ENCODE data around the gene TYROBP. TPM values are rescaled to one million over a fixed set of nuclear protein-coding genes. Genes with fewer than 3 reads are reported as not detected.

TYROBP gene
- total and polyA plus RNA-seq, 2 of the 4 experiments (the other 2 are of a cell fraction) = not detected

DNA sequence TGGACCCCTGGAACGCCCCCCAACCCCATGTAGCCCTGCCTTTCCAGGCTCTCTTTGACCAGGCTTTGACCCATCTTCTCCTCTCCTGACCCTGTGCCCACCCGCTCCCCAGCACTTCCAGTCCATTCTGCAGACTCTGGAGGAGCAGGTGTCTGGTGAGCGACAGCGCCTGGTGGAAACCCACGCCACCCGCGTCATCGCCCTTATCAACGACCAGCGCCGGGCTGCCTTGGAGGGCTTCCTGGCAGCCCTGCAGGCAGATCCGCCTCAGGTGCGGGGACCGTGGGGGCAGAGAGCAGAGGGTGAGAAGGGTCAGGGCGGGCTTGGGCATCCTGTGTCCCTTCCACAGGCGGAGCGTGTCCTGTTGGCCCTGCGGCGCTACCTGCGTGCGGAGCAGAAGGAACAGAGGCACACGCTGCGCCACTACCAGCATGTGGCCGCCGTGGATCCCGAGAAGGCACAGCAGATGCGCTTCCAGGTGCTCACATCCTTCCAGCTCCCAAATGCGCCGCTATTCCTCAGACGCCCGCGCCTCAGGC lies 33.6 kb downstream of the TYROBP start:
- no peak overlapping the region for H3K56ac ChIP-seq (ENCODE audit: extremely low read depth, insufficient read depth, low read length)
- H3K27ac ChIP-seq (ENCODE audit: insufficient read depth, low read length) = no peak overlapping the region
- no peak overlapping the region for H4K5ac ChIP-seq (ENCODE audit: low read depth, low read length)
- H2BK120ac ChIP-seq (ENCODE audit: low read depth, low read length) = no peak overlapping the region
- in situ Hi-C loops (cut with MboI; ENCODE audit: low sequenced_read_pairs) = no loop called here
- H3K36me3 ChIP-seq (ENCODE audit: control insufficient read depth, insufficient read depth, low read length) = no peaks in the 10 kb centered on the region
- H3K4me2 ChIP-seq (ENCODE audit: low read depth, low read length) = no peak overlapping the region
- no peaks in the 10 kb centered on the region for H3K9me3 ChIP-seq (ENCODE audit: control insufficient read depth, insufficient read depth, low read length)
- no peaks in the 10 kb centered on the region for H3K79me1 ChIP-seq (ENCODE audit: low read depth in 1 of 2, low read length in 2 of 2)
- H3K14ac ChIP-seq (replicated peaks; ENCODE audit: low read depth, low read length) = no peak overlapping the region
- no peak overlapping the region for H2BK20ac ChIP-seq (ENCODE audit: low read depth, low read length)
- H3K27me3 ChIP-seq (ENCODE audit: control insufficient read depth, insufficient read depth, low read length) = no peaks in the 10 kb centered on the region
- intact Hi-C loops (cut with micrococcal nuclease) = no loop called here
- H2BK5ac ChIP-seq (ENCODE audit: low read depth, low read length, poor library complexity, severe bottlenecking) = no peak overlapping the region
- POLR2A ChIA-PET (ENCODE audit: unreplicated experiment) = no interaction called here
- H3K18ac ChIP-seq (ENCODE audit: low read depth, low read length) = no peak overlapping the region
- H3K23ac ChIP-seq (ENCODE audit: low read depth, low read length) = no peak overlapping the region
- H2AFZ ChIP-seq (replicated peaks; ENCODE audit: low read length, poor library complexity) = no peak overlapping the region
- no peak overlapping the region for H3K4me3 ChIP-seq (ENCODE audit: insufficient read depth, low read depth, low read length)
- H2AK5ac ChIP-seq (ENCODE audit: low read depth, low read length) = no peak overlapping the region
- no peak for ATAC-seq (ENCODE audit: low read depth)
- no peak overlapping the region for H3K4ac ChIP-seq (ENCODE audit: low read depth, low read length)
- H3K9ac ChIP-seq (ENCODE audit: low read depth, low read length) = no peak overlapping the region
- 89% methylated on average over 15 of the region's 32 CpGs; no CpG with 5 or more reads in 1 of the 2 experiments for WGBS, 2 experiments (ENCODE audit: extremely low coverage in 2 of 2, insufficient read length in 1 of 2)
- BruUV-seq (replicated peaks) = no TSS peak
- peaks cover 4% of the 10 kb centered on the region; the same call in 1 of the 2 replicates for H4K20me1 ChIP-seq (ENCODE audit: insufficient read depth, low read length)
- no peak overlapping the region for H2AK9ac ChIP-seq (replicated peaks; ENCODE audit: low read depth, low read length, poor library complexity)
- H2BK15ac ChIP-seq (ENCODE audit: low read depth, low read length) = no peak overlapping the region
- dilution Hi-C loops (cut with HindIII; ENCODE audit: low sequenced_read_pairs, unreplicated experiment) = no loop called here
- CTCF ChIA-PET = interaction anchor here (0.5 kb wide), 1 partner anchor 59 kb away, joined by 4 read pairs; no protein-coding TSS in a partner anchor
- peaks cover 2% of the 10 kb centered on the region; the same call in 1 of the 2 replicates for H3K9me1 ChIP-seq (ENCODE audit: insufficient read depth, low read length)
- H3K4me1 ChIP-seq (ENCODE audit: control insufficient read depth, insufficient read depth, low read length) = no peaks in the 10 kb centered on the region
- H4K91ac ChIP-seq (ENCODE audit: insufficient read depth, low read depth, low read length) = no peak overlapping the region
- TF ChIP-seq CEBPB (IDR thresholded peaks at IDR 0.05; ENCODE audit: low read depth, low read length) (no peak), CTCF (conservative IDR thresholded peaks at IDR 0.05; ENCODE audit: low read depth, low read length) (no peak), RCOR1 (IDR thresholded peaks at IDR 0.05; ENCODE audit: insufficient replicate concordance, low read length) (no peak), RFX5 (IDR thresholded peaks at IDR 0.05; ENCODE audit: low read depth, low read length) (no peak), MXI1 (IDR thresholded peaks at IDR 0.05; ENCODE audit: borderline replicate concordance, low read depth, low read length) (no peak), FOS (IDR thresholded peaks at IDR 0.05; ENCODE audit: low read depth, low read length) (no peak), MAFK (IDR thresholded peaks at IDR 0.05; ENCODE audit: low read depth, low read length) (no peak), NFE2L2 (IDR thresholded peaks at IDR 0.05; ENCODE audit: low read depth, low read length) (no peak), CHD1 (IDR thresholded peaks at IDR 0.05; ENCODE audit: low read depth, low read length) (no peak), BHLHE40 (IDR thresholded peaks at IDR 0.05; ENCODE audit: low read depth, low read length) (no peak), SMC3 (IDR thresholded peaks at IDR 0.05; ENCODE audit: low read depth, low read length) (no peak)
- TF ChIP-seq, protein P1, sequence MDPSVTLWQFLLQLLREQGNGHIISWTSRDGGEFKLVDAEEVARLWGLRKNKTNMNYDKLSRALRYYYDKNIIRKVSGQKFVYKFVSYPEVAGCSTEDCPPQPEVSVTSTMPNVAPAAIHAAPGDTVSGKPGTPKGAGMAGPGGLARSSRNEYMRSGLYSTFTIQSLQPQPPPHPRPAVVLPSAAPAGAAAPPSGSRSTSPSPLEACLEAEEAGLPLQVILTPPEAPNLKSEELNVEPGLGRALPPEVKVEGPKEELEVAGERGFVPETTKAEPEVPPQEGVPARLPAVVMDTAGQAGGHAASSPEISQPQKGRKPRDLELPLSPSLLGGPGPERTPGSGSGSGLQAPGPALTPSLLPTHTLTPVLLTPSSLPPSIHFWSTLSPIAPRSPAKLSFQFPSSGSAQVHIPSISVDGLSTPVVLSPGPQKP (IDR thresholded peaks at IDR 0.05; ENCODE audit: borderline replicate concordance, low read depth, low read length) = no peak
- TF ChIP-seq, protein P2, sequence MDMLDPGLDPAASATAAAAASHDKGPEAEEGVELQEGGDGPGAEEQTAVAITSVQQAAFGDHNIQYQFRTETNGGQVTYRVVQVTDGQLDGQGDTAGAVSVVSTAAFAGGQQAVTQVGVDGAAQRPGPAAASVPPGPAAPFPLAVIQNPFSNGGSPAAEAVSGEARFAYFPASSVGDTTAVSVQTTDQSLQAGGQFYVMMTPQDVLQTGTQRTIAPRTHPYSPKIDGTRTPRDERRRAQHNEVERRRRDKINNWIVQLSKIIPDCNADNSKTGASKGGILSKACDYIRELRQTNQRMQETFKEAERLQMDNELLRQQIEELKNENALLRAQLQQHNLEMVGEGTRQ (IDR thresholded peaks at IDR 0.05; ENCODE audit: low read depth, low read length) = no peak
- no peak overlapping the region for H4K8ac ChIP-seq (ENCODE audit: low read depth in 2 of 2, low read length in 2 of 2)
- no peak for DNase-seq
